Measurements from ENCODE around the gene HIP1. TPM values are rescaled to one million over a fixed set of nuclear protein-coding genes. Genes with fewer than 3 reads are reported as not detected.

The HIP1 gene
- total RNA-seq, 1 donor: 21.2 TPM

GRCh38 chr7:75647709-75648438 is 90.9 kb downstream of the HIP1 start:
- TF ChIP-seq CTCF (IDR thresholded peaks at IDR 0.05; ENCODE audit: insufficient read depth, low read depth, low read length): no peak
- H3K4me3 ChIP-seq (ENCODE audit: low read depth, low read length): no peak overlapping the region

GRCh38 chr7:75646571-75647102 is 92.1 kb downstream of the HIP1 start:
- no peak for DNase-seq (ENCODE audit: low read depth)
- no peak for TF ChIP-seq CTCF (IDR thresholded peaks at IDR 0.05; ENCODE audit: insufficient read depth, low read depth, low read length)
- no peak overlapping the region for H3K4me3 ChIP-seq (ENCODE audit: low read depth, low read length)

More at GRCh38 chr7:75647709-75648438, 90.9 kb downstream of the HIP1 start:
- no peak for DNase-seq (ENCODE audit: low read depth)

GRCh38 chr7:75645570-75645969 is 93.2 kb downstream of the HIP1 start:
- no peak overlapping the region for H3K4me3 ChIP-seq (ENCODE audit: low read depth, low read length)
- no peak for TF ChIP-seq CTCF (IDR thresholded peaks at IDR 0.05; ENCODE audit: insufficient read depth, low read depth, low read length)
- DNase-seq (ENCODE audit: low read depth): no peak

- no peak overlapping the region for H3K4me3 ChIP-seq (ENCODE audit: low read depth, low read length)
- no peak for DNase-seq (ENCODE audit: low read depth)
- no peak for TF ChIP-seq CTCF (IDR thresholded peaks at IDR 0.05; ENCODE audit: insufficient read depth, low read depth, low read length)
Measured at GRCh38 chr7:75644589-75644988, 94.2 kb downstream of the HIP1 start.

- H3K4me3 ChIP-seq (ENCODE audit: low read depth, low read length): no peak overlapping the region
- TF ChIP-seq CTCF (IDR thresholded peaks at IDR 0.05; ENCODE audit: insufficient read depth, low read depth, low read length): peak; percentile 74
- peak; percentile 62 for DNase-seq (ENCODE audit: low read depth)
Measured at GRCh38 chr7:75642810-75643486, 95.8 kb downstream of the HIP1 start.

GRCh38 chr7:75640201-75640600 is 98.5 kb downstream of the HIP1 start:
- no peak overlapping the region for H3K4me3 ChIP-seq (ENCODE audit: low read depth, low read length)
- TF ChIP-seq CTCF (IDR thresholded peaks at IDR 0.05; ENCODE audit: insufficient read depth, low read depth, low read length): no peak
- no peak for DNase-seq (ENCODE audit: low read depth)

Data from fibroblast of villous mesenchyme (primary cell).